ENCODE data around the gene MAML2. TPM values are rescaled to one million over a fixed set of nuclear protein-coding genes. Genes with fewer than 3 reads are reported as not detected.

Gene MAML2
- total RNA-seq, 3 donors from 2014 or later (not counting 1 experiment from before 2014, with no cell fraction given), result 14.2 to 20.5 (median 16.1) TPM

- DNase-seq (no peak), ATAC-seq (peak in 1 of 3 donors; percentile 46)
- no peak overlapping the region for H3K27ac ChIP-seq (ENCODE audit: low read length)
- H3K36me3 ChIP-seq (ENCODE audit: control insufficient read depth, insufficient read depth, low read length), result no peaks in the 10 kb centered on the region
- H3K4me3 ChIP-seq (ENCODE audit: low read length), result no peak overlapping the region
- intact Hi-C loops (cut with micrococcal nuclease), result no loop called here
- no peaks in the 10 kb centered on the region for H3K4me1 ChIP-seq (ENCODE audit: control insufficient read depth, insufficient read depth, low read length)
- WGBS (ENCODE audit: insufficient coverage), result 73% methylated on average over 3 of the region's 3 CpGs
- no peaks in the 10 kb centered on the region for H3K27me3 ChIP-seq (ENCODE audit: control insufficient read depth, insufficient read depth, low read length)
- no peak for TF ChIP-seq CTCF (IDR thresholded peaks at IDR 0.05)
- no peaks in the 10 kb centered on the region for H3K9me3 Mint-ChIP-seq
- H3K27ac Mint-ChIP-seq, result no peak overlapping the region
- H3K9me3 ChIP-seq (ENCODE audit: control insufficient read depth, insufficient read depth, low read length), result peaks cover 8% of the 10 kb centered on the region
- H3K36me3 Mint-ChIP-seq, result peaks cover 6% of the 10 kb centered on the region
- peaks cover 13 to 14% of the 10 kb centered on the region in 2 donors for H3K4me1 Mint-ChIP-seq
- H3K27me3 Mint-ChIP-seq (ENCODE audit: low read depth in 2 of 2), result peaks cover 13 to 22% of the 10 kb centered on the region in 2 donors
- H3K4me3 Mint-ChIP-seq, result no peak overlapping the region
These were observed 394.4 kb downstream of the MAML2 start for GRCh38 chr11:95948637-95949036.

- 84% methylated on average over 4 of the region's 4 CpGs for WGBS (ENCODE audit: insufficient coverage)
- H3K4me1 Mint-ChIP-seq, result peaks cover 13 to 14% of the 10 kb centered on the region in 2 donors
- peaks cover 6% of the 10 kb centered on the region for H3K36me3 Mint-ChIP-seq
- no peak overlapping the region for H3K27ac ChIP-seq (ENCODE audit: low read length)
- H3K27me3 ChIP-seq (ENCODE audit: control insufficient read depth, insufficient read depth, low read length), result no peaks in the 10 kb centered on the region
- H3K4me1 ChIP-seq (ENCODE audit: control insufficient read depth, insufficient read depth, low read length), result no peaks in the 10 kb centered on the region
- H3K9me3 ChIP-seq (ENCODE audit: control insufficient read depth, insufficient read depth, low read length), result peaks cover 8% of the 10 kb centered on the region
- H3K9me3 Mint-ChIP-seq, result no peaks in the 10 kb centered on the region
- H3K27ac Mint-ChIP-seq, result no peak overlapping the region
- peaks cover 10 to 22% of the 10 kb centered on the region in 2 donors for H3K27me3 Mint-ChIP-seq (ENCODE audit: low read depth in 2 of 2)
- intact Hi-C loops (cut with micrococcal nuclease), result no loop called here
- no peak for TF ChIP-seq CTCF (IDR thresholded peaks at IDR 0.05)
- ATAC-seq, result no peak
- H3K36me3 ChIP-seq (ENCODE audit: control insufficient read depth, insufficient read depth, low read length), result no peaks in the 10 kb centered on the region
- no peak for DNase-seq
- no peak overlapping the region for H3K4me3 ChIP-seq (ENCODE audit: low read length)
- no peak overlapping the region for H3K4me3 Mint-ChIP-seq
These were observed 398.4 kb downstream of the MAML2 start for GRCh38 chr11:95944623-95945022.

- no peak overlapping the region for H3K4me3 ChIP-seq (ENCODE audit: low read length)
- no peaks in the 10 kb centered on the region for H3K36me3 ChIP-seq (ENCODE audit: control insufficient read depth, insufficient read depth, low read length)
- Mint-ChIP-seq H3K36me3 (peaks cover 6% of the 10 kb centered on the region), H3K4me1 (peaks cover 4 to 5% of the 10 kb centered on the region in 2 donors), H3K27ac (no peak overlapping the region), H3K9me3 (no peaks in the 10 kb centered on the region), H3K4me3 (no peak overlapping the region), H3K27me3 (ENCODE audit: low read depth in 2 of 2) (peaks cover 5 to 14% of the 10 kb centered on the region in 2 donors)
- no peak overlapping the region for H3K27ac ChIP-seq (ENCODE audit: low read length)
- intact Hi-C loops (cut with micrococcal nuclease), result no loop called here
- WGBS (ENCODE audit: insufficient coverage), result 83% methylated on average over 1 of the region's 1 CpG
- DNase-seq, result no peak
- peaks cover 8% of the 10 kb centered on the region for H3K9me3 ChIP-seq (ENCODE audit: control insufficient read depth, insufficient read depth, low read length)
- TF ChIP-seq CTCF (IDR thresholded peaks at IDR 0.05), result no peak
- ATAC-seq, result no peak
- H3K4me1 ChIP-seq (ENCODE audit: control insufficient read depth, insufficient read depth, low read length), result no peaks in the 10 kb centered on the region
- H3K27me3 ChIP-seq (ENCODE audit: control insufficient read depth, insufficient read depth, low read length), result no peaks in the 10 kb centered on the region
These were observed 399.4 kb downstream of the MAML2 start for GRCh38 chr11:95943546-95943945.

- intact Hi-C loops (cut with micrococcal nuclease), result no loop called here
- no peak overlapping the region for H3K4me3 Mint-ChIP-seq
- H3K36me3 Mint-ChIP-seq, result peaks cover 1% of the 10 kb centered on the region
- Histone ChIP-seq H3K9me3 (ENCODE audit: control insufficient read depth, insufficient read depth, low read length) (no peaks in the 10 kb centered on the region), H3K36me3 (ENCODE audit: control insufficient read depth, insufficient read depth, low read length) (no peaks in the 10 kb centered on the region), H3K4me1 (ENCODE audit: control insufficient read depth, insufficient read depth, low read length) (no peaks in the 10 kb centered on the region), H3K27ac (ENCODE audit: low read length) (no peak overlapping the region), H3K27me3 (ENCODE audit: control insufficient read depth, insufficient read depth, low read length) (no peaks in the 10 kb centered on the region), H3K4me3 (ENCODE audit: low read length) (no peak overlapping the region)
- H3K4me1 Mint-ChIP-seq, result no peaks in the 10 kb centered on the region
- H3K27ac Mint-ChIP-seq, result no peak overlapping the region
- no peak for TF ChIP-seq CTCF (IDR thresholded peaks at IDR 0.05)
- WGBS (ENCODE audit: insufficient coverage), result 82% methylated on average over 5 of the region's 6 CpGs
- no peaks in the 10 kb centered on the region for H3K9me3 Mint-ChIP-seq
- ATAC-seq, result no peak
- peaks cover 4 to 9% of the 10 kb centered on the region in 2 donors for H3K27me3 Mint-ChIP-seq (ENCODE audit: low read depth in 2 of 2)
- no peak for DNase-seq
These were observed 403.9 kb downstream of the MAML2 start for GRCh38 chr11:95939091-95939490.
